MM.1S (cell line): ENCODE data around the gene MRGPRG.

Experiments used
- DNase-seq: peaks from one replicate; pipeline ENCODE4 v3.0.0-alpha.2; 2015
- H2AFZ ChIP-seq: fragments of 300-600 bp; sonication (generic); 2 replicates; pipeline ENCODE4 v1.6.0; 2016; ENCODE audit warnings: antibody characterized with exemption, low read length
- H3F3A ChIP-seq: fragments of 300-600 bp; sonication (generic); 2 replicates; pipeline ENCODE4 v1.6.1; 2016; ENCODE audit warnings: mild to moderate bottlenecking, antibody characterized with exemption, low read length, moderate library complexity, mixed read lengths; ENCODE audit not compliant: insufficient read depth
- H3K27ac ChIP-seq: fragments of 300-600 bp; sonication (generic); 2 replicates; pipeline ENCODE4 v1.5.1; 2016; ENCODE audit warnings: mild to moderate bottlenecking, low read length
- H3K27me3 ChIP-seq: fragments of 300-600 bp; sonication (generic); replicated peaks from 2 replicates; pipeline ENCODE4 v1.6.0; 2016; ENCODE audit warnings: low read length; ENCODE audit not compliant: insufficient read depth
- H3K36me3 ChIP-seq: fragments of 300-600 bp; sonication (generic); replicated peaks from 2 replicates; pipeline ENCODE4 v1.6.1; 2016; ENCODE audit warnings: mild to moderate bottlenecking, low read length, mixed read lengths; ENCODE audit not compliant: insufficient read depth
- H3K4me1 ChIP-seq: fragments of 300-600 bp; sonication (generic); 2 replicates; pipeline ENCODE4 v1.6.1; 2016; ENCODE audit warnings: low read length, mixed read lengths
- H3K4me2 ChIP-seq: fragments of 300-600 bp; sonication (generic); 2 replicates; pipeline ENCODE4 v1.6.0; 2016; ENCODE audit warnings: low read depth, low read length
- H3K4me3 ChIP-seq: fragments of 300-600 bp; sonication (generic); 2 replicates; pipeline ENCODE4 v1.5.1; 2016; ENCODE audit warnings: low read length, mixed read lengths
- H3K79me2 ChIP-seq: fragments of 300-600 bp; sonication (generic); 2 replicates; pipeline ENCODE4 v1.6.1; 2016; ENCODE audit warnings: mixed run types, low read length, mixed read lengths
- H3K9ac ChIP-seq: fragments of 300-600 bp; sonication (generic); 2 replicates; pipeline ENCODE4 v1.6.1; 2016; ENCODE audit warnings: low read length, mixed read lengths
- H3K9me2 ChIP-seq: fragments of 300-600 bp; sonication (generic); replicated peaks from 2 replicates; pipeline ENCODE4 v1.6.1; 2016; ENCODE audit warnings: mild to moderate bottlenecking, low read length, mixed read lengths; ENCODE audit not compliant: insufficient read depth
- H3K9me3 ChIP-seq: fragments of 300-600 bp; sonication (generic); replicated peaks from 2 replicates; pipeline ENCODE4 v1.6.1; 2016; ENCODE audit warnings: mild to moderate bottlenecking, low read length, mixed read lengths; ENCODE audit not compliant: insufficient read depth
- H4K20me1 ChIP-seq: fragments of 300-600 bp; sonication (generic); 2 replicates; pipeline ENCODE4 v1.6.1; 2016; ENCODE audit warnings: mild to moderate bottlenecking, low read length, moderate library complexity, mixed read lengths; ENCODE audit not compliant: insufficient read depth
- CTCF ChIP-seq: fragments of 300-600 bp; sonication (generic); IDR thresholded peaks from 2 replicates; pipeline ENCODE4 v1.5.1; 2016; ENCODE audit warnings: antibody characterized with exemption, low read length, mixed read lengths
- EZH2 ChIP-seq: fragments of 300-600 bp; sonication (generic); optimal IDR thresholded peaks from 2 replicates; pipeline ENCODE3; 2017; ENCODE audit warnings: low read depth, mild to moderate bottlenecking, antibody characterized with exemption, low read length, mixed read lengths
- EZH2phosphoT487 ChIP-seq: fragments of 300-600 bp; sonication (generic); IDR thresholded peaks from 2 replicates; pipeline ENCODE4 v1.6.1; 2018; ENCODE audit warnings: antibody characterized with exemption, low read length

MRGPRG gene

DNA sequence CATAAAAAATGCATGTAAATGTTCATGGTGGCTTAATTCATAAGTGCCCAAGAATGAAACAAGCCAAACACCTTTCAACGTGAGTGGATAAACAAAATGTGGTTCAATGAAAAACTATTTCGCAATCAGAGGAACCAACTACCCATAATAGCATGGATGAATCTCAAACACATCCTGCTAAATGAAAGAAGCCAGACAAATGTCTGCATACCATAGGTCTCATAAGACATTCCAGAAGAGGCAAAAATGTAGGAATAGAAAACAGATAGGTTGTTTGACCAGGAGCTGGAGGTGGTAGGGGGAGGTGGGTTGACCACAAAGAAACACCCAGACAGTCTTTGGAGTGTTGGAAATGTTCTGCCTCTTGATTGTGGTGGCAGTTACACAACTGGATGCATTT is 40.3 kb downstream of the MRGPRG start:
- Histone ChIP-seq H3K4me2 (no peak overlapping the region), H3K79me2 (no peaks in the 10 kb centered on the region), H3K9ac (no peak overlapping the region), H3K4me1 (no peaks in the 10 kb centered on the region), H3K27ac (no peak overlapping the region), H3K9me3 (no peaks in the 10 kb centered on the region), H3K36me3 (no peaks in the 10 kb centered on the region), H3F3A (no peaks in the 10 kb centered on the region), H3K4me3 (no peak overlapping the region), H3K27me3 (no peaks in the 10 kb centered on the region), H4K20me1 (no peaks in the 10 kb centered on the region), H3K9me2 (no peaks in the 10 kb centered on the region), H2AFZ (no peak overlapping the region)
- no peak for DNase-seq
- TF ChIP-seq EZH2, result no peak
- no peak for TF ChIP-seq CTCF
- TF ChIP-seq EZH2phosphoT487, result no peak

DNA sequence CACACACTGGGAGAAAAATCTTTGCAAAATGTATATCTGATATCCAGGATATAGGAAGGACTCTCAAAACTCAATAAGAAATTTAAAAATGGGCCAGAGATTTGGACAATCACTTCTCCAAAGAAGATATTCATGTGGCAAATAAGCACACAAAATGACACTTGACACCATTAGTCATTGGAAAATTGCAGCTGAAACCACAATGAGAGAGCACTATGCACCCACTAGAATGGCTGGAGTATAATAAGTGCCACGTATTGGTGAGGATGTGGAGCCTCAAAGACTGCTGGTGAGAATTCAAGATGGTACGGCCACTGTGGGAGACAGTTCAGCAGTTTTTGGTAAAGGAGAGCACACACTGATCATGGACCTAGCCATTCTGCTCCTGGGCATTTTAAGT is 40.7 kb downstream of the MRGPRG start:
- TF ChIP-seq CTCF (no peak), EZH2phosphoT487 (no peak), EZH2 (no peak)

GRCh38 chr11:3176487-3176886 is 42.1 kb downstream of the MRGPRG start:
- no peaks in the 10 kb centered on the region for H3K4me1 ChIP-seq
- no peak overlapping the region for H3K4me2 ChIP-seq
- no peaks in the 10 kb centered on the region for H3F3A ChIP-seq
- H3K9ac ChIP-seq, result no peak overlapping the region
- H3K79me2 ChIP-seq, result no peaks in the 10 kb centered on the region
- no peak overlapping the region for H3K4me3 ChIP-seq
- no peaks in the 10 kb centered on the region for H3K9me3 ChIP-seq
- no peak for DNase-seq
- no peak for TF ChIP-seq EZH2
- no peak for TF ChIP-seq EZH2phosphoT487
- H4K20me1 ChIP-seq, result no peaks in the 10 kb centered on the region
- H2AFZ ChIP-seq, result no peak overlapping the region
- peaks cover 7% of the 10 kb centered on the region; the same call in 1 of the 2 replicates for H3K27me3 ChIP-seq
- no peaks in the 10 kb centered on the region for H3K36me3 ChIP-seq
- no peaks in the 10 kb centered on the region for H3K9me2 ChIP-seq
- no peak overlapping the region for H3K27ac ChIP-seq

More for the DNA sequence above, 40.7 kb downstream of the MRGPRG start:
- H3K9me2 ChIP-seq, result no peaks in the 10 kb centered on the region
- H3K27ac ChIP-seq, result no peak overlapping the region
- H3K79me2 ChIP-seq, result no peaks in the 10 kb centered on the region
- no peaks in the 10 kb centered on the region for H3K27me3 ChIP-seq
- H2AFZ ChIP-seq, result no peak overlapping the region
- no peaks in the 10 kb centered on the region for H3K9me3 ChIP-seq
- no peaks in the 10 kb centered on the region for H4K20me1 ChIP-seq
- H3F3A ChIP-seq, result no peaks in the 10 kb centered on the region
- H3K4me3 ChIP-seq, result no peak overlapping the region
- DNase-seq, result no peak
- H3K4me2 ChIP-seq, result no peak overlapping the region
- H3K4me1 ChIP-seq, result no peaks in the 10 kb centered on the region
- H3K9ac ChIP-seq, result no peak overlapping the region
- no peaks in the 10 kb centered on the region for H3K36me3 ChIP-seq

DNA sequence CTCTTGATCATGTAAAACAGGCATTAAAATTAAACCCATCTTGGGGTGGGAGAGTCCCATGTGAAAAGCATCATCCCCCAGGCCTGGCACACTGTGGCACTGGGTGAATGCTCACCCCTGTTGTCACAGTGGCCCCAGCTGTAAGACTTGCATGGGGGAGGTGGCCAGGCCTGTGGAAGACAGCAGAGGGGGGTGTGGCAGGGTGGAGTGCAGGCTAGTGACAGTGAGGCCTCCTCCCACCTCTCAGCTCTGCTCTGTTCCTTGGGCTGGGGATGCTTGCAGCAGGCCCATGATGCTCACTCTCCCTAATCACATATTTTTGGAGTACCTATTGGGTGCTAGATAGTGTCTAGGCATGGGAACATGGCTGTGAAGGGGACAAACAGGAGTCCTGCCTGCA is 43.4 kb downstream of the MRGPRG start:
- no peaks in the 10 kb centered on the region for H3F3A ChIP-seq
- no peak overlapping the region for H3K27ac ChIP-seq
- H3K9ac ChIP-seq, result no peak overlapping the region
- no peaks in the 10 kb centered on the region for H3K9me2 ChIP-seq
- TF ChIP-seq EZH2 (no peak), CTCF (no peak), EZH2phosphoT487 (no peak)
- no peak overlapping the region for H3K4me2 ChIP-seq
- H4K20me1 ChIP-seq, result no peaks in the 10 kb centered on the region
- DNase-seq, result no peak
- no peaks in the 10 kb centered on the region for H3K4me1 ChIP-seq
- no peaks in the 10 kb centered on the region for H3K36me3 ChIP-seq
- no peaks in the 10 kb centered on the region for H3K9me3 ChIP-seq
- H3K4me3 ChIP-seq, result no peak overlapping the region
- no peak overlapping the region for H2AFZ ChIP-seq
- H3K27me3 ChIP-seq, result peaks cover 19% of the 10 kb centered on the region; the same call in 1 of the 2 replicates
- no peaks in the 10 kb centered on the region for H3K79me2 ChIP-seq
